Placental epithelial cell (primary cell): Measurements from ENCODE around the gene GJA9. TPM values are rescaled to one million over a fixed set of nuclear protein-coding genes. Genes with fewer than 3 reads are reported as not detected.

ENCODE experiments used
- small RNA-seq: library from RNA; depleted of rRNA; stranded (forward); fragments of <200 nt; gene quantifications from one replicate; pipeline ENCODE3, GENCODE V24; 2012
- total RNA-seq: library from RNA; depleted of rRNA; stranded (reverse); fragments of >200 nt; gene quantifications from 2 replicates; pipeline ENCODE4 v1.2.3, GENCODE V29; 2012

GJA9 gene
- total RNA-seq: 0.11 TPM in 1 of 2 replicates, not detected in the other

GRCh38 chr1:38881487-38881886 is at the start of gene GJA9:
Gene GJA9 (minus strand): TSS chr1:38881587. CDS start chr1:38876098, 5,489 bp downstream.

GRCh38 chr1:38873027-38873969 is 8.1 kb downstream of the GJA9 start, which contains the start of gene MYCBP:
Gene MYCBP (minus strand): TSS chr1:38873348. CDS start chr1:38873305, 43 bp downstream.

GRCh38 chr1:38859561-38860453 is 21.6 kb downstream of the GJA9 start, which contains the start of gene RRAGC:
Gene RRAGC (minus strand): TSS chr1:38859772. CDS start chr1:38859646, 126 bp downstream.

Small RNA genes lying within 50 kb of the gene (small RNA-seq; reads per million reads assigned to genes)
- gene GJA9-MYCBP: not detected
- not detected for gene RNU6-605P

Other genes starting within 250 kb of the GJA9 start
- 9.0 and 9.3 TPM in 2 replicates for gene RRAGC, start 21.8 kb downstream of the GJA9 start, total RNA-seq
- 10.2 and 15.1 TPM in 2 replicates for gene MYCBP, start 8.2 kb downstream of the GJA9 start, total RNA-seq
- 0.11 and 0.79 TPM in 2 replicates for gene RHBDL2, start 60.2 kb upstream of the GJA9 start, total RNA-seq
- gene AKIRIN1, start 109.7 kb upstream of the GJA9 start, total RNA-seq: 36.5 and 39.9 TPM in 2 replicates
- gene NDUFS5, start 144.8 kb upstream of the GJA9 start, total RNA-seq: 243 and 274 TPM in 2 replicates